DOHH2 (cell line): Measurements from ENCODE around the gene FANCB.

Source experiments
- EZH2phosphoT487 ChIP-seq: fragments of 200-600 bp; sonication (generic); IDR thresholded peaks from 2 replicates; pipeline ENCODE4 v1.6.1; 2017; ENCODE audit warnings: borderline replicate concordance, mild to moderate bottlenecking, antibody characterized with exemption, low read length, moderate library complexity, mixed read lengths
- TF ChIP-seq, protein P1 (sequence below): fragments of 200-600 bp; sonication (generic); IDR thresholded peaks from one replicate; pipeline ENCODE4 v1.5.1; 2014; ENCODE audit warnings: antibody characterized with exemption, mild to moderate bottlenecking, low read depth, low read length; ENCODE audit not compliant: poor library complexity, severe bottlenecking

DNA sequence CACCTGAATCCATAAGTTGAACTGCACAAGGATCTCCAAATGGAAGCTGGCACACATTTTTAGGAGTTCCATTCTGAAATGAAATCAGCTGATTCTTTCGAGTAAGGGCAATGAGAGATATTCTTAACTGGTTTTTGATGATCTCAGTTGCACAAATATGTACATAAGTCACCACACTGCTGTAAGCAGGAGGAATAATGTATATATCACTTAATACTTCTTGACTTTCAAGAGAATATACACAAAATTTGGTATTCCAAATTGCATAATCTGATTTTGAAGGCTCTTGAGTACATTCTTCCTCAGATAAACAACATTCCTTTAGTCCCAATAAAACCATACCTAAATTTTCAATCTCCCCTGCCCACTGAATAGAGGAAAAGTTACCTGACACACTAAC, 8.2 kb downstream of the FANCB start:
- TF ChIP-seq, protein P1, sequence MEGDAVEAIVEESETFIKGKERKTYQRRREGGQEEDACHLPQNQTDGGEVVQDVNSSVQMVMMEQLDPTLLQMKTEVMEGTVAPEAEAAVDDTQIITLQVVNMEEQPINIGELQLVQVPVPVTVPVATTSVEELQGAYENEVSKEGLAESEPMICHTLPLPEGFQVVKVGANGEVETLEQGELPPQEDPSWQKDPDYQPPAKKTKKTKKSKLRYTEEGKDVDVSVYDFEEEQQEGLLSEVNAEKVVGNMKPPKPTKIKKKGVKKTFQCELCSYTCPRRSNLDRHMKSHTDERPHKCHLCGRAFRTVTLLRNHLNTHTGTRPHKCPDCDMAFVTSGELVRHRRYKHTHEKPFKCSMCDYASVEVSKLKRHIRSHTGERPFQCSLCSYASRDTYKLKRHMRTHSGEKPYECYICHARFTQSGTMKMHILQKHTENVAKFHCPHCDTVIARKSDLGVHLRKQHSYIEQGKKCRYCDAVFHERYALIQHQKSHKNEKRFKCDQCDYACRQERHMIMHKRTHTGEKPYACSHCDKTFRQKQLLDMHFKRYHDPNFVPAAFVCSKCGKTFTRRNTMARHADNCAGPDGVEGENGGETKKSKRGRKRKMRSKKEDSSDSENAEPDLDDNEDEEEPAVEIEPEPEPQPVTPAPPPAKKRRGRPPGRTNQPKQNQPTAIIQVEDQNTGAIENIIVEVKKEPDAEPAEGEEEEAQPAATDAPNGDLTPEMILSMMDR: no peak
- no peak for TF ChIP-seq EZH2phosphoT487
